Islet precursor cell (in vitro differentiated cells): Measurements from ENCODE around the gene CXCL1.
A peak's percentile ranks its signal among the peaks of the same experiment; 100 is the strongest.

ENCODE experiments used
- DNase-seq: peaks from one replicate; pipeline ENCODE4 v3.0.0-alpha.2; 2018

Gene CXCL1

DNA sequence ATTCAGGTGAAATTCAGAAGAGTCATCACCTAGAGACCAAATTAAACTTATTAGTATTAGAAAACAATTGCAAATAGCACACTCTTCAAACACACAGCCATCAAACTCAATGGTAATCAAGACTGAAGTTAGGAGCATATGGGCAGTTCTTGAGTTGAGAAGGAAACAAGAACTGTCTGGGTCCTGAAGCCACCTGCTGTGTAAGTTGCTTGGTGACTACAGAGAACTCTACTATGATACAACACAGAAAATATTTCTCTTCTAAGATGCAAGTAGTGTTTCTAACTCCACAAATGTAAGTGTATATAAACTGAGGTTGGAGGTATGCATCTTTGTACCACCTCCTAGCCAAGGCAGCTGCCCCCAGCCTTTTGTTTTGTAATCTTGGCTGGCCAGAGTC lies 16.4 kb upstream of the CXCL1 start:
- no peak for DNase-seq

DNA sequence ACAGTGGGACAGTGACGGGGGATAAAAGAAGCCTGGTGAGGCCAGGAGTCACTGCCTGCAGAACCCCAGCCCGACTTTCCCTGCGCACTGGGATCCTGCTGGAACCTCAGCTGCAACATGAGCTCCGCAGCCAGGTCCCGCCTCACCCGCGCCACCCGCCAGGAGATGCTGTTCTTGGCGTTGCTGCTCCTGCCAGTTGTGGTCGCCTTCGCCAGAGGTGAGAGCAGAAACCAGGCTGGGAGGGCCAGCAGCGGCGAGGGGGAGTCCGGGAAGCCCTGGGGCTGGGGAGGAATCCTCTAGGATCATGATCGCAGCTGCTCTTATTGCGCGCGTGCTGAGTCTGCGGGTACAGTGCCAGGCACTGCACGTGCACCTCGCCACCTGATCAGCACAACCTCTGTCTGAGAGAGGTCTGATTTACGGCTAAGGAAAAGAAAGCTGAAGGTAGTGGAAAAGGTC lies 15.9 kb upstream of the CXCL1 start, which contains the start of gene PF4V1:
TSS of gene PF4V1 (plus strand) at position 51 of the 459 bp plus-strand sequence. CDS start at position 118, 67 bp downstream.
- DNase-seq: peak; percentile 83

DNA sequence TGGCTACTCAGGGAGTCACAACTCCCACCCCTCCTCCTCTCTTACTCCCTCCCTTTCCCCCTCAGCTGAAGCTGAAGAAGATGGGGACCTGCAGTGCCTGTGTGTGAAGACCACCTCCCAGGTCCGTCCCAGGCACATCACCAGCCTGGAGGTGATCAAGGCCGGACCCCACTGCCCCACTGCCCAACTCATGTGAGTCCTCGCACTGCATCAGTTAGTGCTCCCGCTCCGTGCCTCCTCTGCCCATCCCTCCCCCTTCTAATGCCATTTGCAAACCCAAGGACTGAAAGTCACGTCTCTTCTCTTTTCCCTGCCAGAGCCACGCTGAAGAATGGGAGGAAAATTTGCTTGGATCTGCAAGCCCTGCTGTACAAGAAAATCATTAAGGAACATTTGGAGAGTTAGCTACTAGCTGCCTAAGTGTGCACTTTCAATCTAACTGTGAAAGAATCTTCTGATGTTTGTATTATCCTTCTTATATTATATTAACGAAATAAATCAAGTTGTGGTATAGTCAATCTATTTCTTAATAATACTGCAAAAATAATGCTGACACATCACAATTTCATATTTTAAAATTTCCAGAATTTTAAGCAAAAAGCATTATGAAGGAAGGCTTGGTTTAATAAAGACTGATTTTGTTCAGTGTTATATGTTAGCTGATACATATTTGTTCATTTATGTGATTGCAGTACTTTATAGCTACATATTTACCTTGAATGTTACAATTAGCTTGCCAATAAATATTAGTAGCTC lies 15.3 kb upstream of the CXCL1 start:
- DNase-seq: no peak

DNA sequence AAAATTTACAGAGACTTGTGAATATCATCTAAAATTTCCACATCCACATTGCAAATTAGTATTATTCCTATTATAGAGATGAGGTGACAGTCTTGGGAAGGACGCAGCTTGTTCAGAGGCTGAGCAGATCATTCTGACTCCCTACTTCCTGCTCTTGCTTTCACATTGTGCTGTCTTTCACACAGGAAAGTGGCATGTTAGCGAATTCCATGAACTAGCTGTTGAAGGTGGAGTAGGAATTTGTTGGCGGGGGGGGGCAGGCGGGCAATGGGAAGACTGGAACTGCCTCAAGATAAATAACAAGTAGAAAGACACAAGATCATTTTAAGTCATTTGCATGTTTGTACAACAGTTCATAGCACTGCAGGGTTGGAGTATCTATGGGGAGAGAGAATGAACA lies 13.8 kb upstream of the CXCL1 start:
- DNase-seq: no peak

DNA sequence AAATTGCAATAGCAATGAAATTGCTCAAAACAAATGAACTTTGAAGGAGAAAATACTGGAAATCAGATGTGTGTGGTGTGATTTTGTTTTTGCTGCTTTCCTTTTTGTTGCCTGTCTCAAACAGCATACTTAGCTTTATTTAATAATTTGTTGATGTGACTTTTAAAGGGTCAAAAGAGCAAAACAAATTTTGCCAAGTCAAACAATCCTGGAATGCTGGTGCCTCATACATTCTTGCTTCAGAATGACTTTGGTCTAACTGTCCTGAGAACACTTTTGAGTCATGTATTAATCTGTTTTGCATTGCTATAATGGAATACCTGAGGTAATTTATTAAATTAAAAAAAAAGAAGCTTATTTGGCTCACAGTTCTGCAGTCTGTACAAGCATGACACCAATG lies 12.7 kb upstream of the CXCL1 start:
- no peak for DNase-seq

DNA sequence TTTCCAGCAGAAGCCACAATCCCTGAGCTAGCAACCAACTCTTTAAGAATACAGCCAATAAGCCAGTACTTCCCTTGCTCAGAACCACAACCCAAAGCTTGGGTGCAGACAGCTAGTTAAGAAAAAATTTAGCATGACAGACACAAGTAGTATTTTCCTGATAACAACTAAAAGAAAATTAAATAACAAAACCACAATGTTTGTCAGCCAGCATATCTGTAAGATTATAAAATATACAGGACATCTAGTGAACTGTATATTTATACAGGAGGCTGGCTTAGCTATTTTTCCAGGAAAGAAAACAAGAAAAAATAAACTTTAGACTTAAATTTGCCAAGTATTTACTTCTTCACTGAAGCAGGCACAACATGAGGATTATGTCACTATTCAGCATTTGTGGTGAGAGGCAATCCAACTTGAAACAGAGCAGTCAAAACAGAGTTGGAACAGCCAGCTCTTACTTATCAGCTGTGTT lies 9.5 kb upstream of the CXCL1 start:
- no peak for DNase-seq

DNA sequence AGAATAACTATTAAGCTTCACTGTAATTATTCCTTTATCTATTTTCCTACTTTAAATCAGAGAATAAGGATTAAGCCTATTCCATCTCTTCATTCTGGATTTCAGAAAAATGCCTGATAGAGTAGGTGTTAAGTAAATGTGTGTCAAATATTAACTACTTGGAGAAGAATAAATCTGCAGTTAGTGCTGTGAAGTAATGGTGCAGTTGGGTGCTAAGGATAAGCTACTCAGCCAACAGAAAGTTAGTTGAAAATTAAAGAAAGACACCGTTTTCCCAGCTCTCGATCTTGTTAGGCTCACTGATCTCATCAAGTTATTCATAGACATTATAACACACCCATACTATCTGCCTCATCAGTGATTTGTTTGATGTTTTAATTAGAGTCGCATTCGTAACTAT lies 9.0 kb upstream of the CXCL1 start:
- no peak for DNase-seq

DNA sequence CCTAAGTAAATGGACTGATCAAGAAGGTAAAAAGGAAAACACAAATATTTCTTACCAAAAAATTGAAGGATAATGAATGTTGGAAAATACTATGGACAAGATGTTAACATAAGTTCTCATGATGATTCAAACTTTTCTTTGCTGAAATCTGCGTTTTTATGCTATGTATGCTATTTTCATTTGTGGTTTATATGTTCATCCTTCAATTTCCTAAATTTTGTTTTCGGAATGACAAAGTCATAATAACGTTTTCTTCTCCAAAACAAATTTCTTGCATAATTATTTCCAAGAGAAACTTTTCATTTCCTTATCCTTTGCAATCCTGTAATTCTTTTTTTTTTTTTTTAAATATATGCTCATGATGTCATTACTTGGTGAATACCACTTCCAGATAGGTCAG lies 8.3 kb upstream of the CXCL1 start:
- no peak for DNase-seq

DNA sequence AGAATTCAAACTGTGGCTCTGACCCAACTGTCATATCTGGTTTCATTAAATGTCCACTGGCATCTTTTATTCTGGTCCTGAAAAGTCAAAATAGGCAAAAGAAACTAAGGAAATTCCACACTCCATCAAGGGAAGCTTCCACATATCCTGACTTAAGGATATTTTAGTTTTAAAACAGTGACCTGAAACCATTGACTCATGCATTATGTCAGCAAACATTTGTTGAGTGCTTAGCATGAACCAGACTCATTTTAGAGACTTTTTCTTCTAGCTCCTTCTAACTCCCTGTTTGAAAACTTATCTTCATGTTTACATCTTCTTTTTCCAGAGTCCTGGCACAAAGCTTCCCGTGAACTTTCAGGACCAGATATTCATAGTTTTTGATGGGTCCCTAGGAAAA lies 6.9 kb upstream of the CXCL1 start:
- DNase-seq: no peak

DNA sequence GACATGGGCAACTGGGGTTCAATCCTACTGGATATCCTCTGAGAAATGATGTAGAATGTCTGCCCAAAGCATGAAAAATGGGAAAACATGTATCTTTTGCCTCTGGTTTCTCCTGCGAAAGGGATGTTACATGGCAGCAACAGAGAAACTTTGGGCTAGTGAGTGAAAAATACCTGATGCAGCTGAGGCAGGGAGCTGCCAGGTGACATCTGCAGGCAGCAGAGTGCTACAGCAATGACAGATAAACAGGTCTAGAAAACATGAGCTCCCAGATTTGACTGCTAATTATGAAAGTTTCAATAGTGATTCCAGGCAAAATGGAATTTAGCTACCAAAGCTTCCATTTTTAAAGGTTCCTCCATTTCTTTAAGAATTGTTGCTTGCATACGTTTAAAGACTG lies 4.8 kb upstream of the CXCL1 start:
- peak; percentile 60 for DNase-seq

DNA sequence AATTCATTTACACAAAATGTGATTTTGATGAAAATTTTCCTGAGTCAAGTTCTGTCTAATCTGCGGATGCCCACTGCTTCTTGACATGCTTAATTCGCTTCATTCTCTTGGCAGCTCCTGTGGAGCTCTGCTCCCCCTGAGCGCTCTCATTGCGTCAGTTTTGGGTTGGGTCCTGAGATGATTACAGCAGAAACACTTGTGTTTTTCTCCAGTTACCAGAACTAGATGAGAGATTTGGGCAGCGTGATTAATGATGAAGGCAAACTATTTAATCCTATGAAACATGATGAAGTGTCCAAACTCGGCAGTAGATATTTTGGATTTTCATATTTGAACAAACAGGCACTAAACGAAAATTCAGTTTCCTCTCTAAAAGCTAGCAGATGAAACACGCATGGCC lies 4.2 kb upstream of the CXCL1 start:
- no peak for DNase-seq

DNA sequence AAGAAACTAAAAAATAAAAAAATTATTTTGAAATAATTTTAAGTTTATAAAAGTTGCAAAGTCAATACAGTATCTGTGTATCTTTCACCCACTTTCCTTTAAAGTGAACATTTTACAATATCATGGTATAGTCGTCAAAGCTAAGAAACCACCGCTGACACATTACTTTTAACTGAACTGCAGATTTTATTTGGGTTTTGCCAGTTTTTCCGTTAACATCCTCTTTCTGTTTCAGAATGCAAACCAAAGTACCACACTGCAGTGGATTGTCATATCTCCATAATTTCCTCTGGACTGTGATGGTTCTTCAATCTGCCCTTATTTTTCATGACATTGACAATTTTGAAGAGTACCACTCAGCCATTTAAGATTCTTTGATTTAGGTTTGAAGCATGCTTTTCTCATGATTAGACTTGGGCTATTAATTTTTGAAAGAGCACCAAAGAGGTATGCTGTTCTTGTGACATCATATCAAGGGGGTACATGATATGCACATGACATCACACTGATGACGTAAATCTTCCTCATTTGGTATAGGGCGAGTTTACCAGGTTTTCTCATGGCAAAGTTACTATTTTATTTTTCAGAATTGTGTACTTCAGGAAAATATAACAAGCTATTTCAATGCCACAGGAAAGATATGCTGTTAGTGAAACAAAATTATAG lies 3.6 kb upstream of the CXCL1 start:
- no peak for DNase-seq

DNA sequence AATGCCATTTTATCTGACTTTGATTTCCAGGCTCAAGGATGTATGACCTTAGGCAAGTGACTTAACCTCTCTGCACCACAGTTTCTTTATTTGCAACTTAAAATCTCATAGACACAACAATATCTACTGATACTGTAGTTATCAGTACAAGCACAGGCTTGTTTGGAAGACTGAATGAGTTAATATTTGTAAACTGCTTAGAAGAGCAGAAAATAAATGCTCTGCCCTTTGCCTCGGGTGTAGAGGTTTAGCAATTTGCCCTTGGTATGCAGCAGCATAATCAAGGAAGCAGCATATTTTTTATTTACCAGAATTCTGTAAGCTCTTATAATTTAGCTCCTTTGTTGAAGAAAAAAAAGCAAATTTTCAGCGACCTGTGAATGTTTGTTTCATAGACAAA lies 2.9 kb upstream of the CXCL1 start:
- no peak for DNase-seq

DNA sequence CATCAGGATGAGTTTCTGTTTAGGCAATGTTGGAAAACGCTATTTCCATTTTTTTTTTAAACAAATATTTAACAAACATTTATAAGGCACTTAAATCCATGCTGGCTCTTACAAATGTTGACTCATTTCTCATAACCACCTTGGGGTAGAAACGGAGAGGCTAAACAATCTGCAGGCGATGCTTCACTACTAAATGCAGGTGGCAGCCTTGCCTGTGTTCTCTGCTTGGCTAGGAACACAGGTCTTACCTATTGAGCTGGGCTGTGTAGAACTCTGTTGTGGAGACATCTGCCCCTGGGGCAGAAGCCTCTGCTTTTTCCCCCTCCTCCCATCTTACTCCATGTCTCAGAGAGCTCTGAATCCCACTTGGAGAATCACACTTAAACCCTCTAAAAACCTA lies 1.4 kb upstream of the CXCL1 start:
- peak; percentile 77 for DNase-seq

DNA sequence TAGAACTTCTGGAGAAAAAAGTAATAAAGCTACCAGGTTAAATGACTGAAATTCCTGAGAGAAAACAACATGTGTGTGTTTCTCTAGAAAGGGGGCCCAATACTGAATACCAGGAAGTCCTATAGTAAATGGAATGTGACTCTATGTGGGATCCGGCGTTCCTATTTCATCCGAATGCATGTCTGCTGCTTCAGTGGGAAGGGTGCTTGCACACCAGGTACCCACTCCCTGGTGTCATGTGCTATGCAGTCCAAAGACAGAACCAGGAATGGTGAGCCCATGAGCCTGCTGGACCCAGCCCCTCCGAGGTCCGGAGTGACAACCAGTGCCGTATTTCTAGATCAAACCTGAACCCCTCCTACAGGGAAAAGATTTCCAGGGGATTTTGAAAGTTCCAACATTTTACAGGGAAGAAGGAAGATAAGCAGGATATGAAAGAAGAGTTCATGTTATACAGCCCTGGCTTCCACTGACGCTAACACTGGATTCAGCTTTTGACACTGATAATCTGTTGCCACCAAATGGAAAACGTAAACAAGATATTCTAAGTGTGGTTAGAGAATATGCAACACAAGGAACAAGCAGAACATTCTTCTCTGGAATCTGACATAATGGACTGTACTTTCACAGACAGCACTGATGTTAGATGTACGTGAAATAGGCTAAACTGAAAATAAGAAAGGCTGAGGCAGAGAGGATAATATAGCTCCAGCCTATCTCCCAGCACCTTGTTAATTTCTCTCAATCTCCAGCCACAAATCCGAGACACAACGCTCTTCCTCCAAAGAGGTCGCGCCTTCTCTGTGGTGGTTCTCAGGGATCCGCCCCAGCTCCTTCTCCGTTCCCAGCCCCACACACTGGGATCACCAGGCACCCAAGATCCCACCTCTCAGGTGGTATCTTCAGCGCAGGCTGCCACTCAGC lies 725 bp upstream of the CXCL1 start:
- peak; percentile 57 for DNase-seq

DNA sequence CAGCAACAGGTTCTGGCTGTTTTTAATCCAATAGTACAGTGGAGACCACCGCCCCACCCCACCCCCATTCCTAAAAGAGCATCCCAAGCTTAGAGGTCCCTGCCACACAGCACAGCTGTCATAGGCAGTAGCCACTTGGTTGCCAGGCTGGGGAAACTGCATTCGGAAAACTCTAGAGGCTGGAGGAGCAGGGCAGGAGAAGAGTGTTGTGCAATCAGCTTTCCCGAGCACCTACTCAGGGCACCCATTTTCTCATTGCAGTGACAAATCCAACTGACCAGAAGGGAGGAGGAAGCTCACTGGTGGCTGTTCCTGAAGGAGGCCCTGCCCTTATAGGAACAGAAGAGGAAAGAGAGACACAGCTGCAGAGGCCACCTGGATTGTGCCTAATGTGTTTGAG lies 1.1 kb downstream of the CXCL1 start:
- DNase-seq: no peak

DNA sequence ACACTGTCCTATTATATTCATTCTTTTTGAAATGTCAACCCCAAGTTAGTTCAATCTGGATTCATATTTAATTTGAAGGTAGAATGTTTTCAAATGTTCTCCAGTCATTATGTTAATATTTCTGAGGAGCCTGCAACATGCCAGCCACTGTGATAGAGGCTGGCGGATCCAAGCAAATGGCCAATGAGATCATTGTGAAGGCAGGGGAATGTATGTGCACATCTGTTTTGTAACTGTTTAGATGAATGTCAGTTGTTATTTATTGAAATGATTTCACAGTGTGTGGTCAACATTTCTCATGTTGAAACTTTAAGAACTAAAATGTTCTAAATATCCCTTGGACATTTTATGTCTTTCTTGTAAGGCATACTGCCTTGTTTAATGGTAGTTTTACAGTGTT lies 1.6 kb downstream of the CXCL1 start:
- no peak for DNase-seq

DNA sequence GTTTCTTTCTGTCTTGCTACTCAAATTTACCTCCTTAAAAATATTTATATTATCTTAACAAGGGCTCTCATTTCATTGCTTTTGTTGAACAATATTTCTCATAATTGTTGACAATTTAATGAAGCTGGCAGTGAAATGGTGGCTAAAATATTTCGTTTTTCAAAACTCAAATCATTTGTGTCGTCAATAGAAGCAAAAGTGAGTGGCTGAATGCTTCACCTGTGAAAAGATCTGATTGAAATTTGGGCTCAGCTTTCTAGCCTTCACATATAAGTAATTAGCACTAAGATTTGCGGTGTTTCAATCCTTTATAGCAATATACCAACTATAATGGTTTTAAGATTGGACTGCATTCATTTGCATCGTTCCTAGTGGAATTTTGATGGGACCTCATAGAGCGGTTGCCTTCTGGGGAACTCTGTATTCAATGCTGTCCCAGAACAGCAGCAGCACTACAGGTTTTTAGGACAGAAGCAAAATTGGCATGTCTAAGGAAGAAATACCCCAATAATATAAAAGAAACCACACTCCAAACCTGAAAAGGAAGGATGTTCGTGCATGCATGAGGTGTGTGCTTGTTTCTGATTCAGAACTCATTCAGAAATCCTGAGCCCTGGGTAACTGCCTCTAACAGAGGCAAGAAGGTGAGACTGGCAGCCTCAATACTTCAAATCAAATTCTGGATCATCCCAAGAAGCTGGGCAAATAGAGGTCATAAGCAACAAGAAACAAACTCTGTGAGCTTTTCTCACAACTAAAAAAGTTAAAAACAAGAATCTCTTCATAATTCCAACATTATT lies 2.5 kb downstream of the CXCL1 start:
- DNase-seq: no peak

DNA sequence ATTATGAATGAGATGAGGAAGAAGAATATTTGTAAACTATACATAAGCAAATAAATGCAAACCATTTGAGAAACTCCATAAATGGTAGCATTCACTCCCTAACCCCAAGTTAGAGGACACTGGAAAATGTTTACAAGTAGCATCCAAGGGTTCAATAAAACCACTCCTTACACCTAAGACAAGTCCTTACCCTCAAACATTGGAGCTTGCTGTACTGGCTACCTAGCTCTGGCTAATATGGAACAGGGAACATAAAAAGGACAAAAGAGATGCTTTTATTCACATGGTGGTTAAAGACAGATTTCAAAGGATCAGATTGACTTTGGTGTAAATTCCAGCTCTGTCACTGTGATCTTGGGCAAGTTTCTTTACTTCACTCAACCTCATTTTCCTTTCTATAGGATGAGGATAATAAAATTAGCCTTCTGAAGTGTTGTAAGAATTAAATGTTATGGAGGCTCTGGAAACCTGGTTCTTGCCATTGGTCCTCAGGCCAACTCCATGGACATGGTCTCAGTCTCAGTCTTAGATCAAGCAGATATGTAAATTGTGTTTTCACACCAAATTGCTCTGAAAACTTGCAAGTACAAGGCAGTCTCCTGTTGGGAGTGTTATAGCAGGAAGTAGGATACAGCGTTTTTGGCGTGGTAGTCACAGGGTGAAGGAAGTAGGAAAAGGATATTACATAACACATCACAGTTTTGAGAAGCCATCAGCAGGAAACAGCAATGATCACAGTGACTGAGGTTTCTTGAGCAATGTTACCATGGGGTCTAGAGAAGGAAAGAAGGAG lies 3.3 kb downstream of the CXCL1 start:
- DNase-seq: no peak

DNA sequence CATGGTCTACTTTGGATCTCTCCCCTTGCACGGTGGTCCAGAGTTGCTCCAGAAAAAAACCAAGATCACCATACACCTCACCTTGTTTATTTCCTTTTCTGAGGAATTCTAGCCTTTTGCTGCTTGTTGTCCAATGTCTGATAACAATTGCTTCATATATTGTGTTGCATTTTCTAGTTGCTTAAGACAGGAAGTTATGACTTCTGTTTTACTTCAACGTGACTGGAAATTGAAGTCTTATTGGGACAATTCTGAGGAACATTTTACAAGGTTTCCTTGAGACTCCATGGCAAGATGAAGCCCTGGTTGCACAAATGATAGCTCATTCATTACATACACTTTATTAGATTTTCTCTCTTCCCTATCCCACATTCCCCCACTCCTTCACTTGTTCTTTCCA lies 5.2 kb downstream of the CXCL1 start:
- no peak for DNase-seq

DNA sequence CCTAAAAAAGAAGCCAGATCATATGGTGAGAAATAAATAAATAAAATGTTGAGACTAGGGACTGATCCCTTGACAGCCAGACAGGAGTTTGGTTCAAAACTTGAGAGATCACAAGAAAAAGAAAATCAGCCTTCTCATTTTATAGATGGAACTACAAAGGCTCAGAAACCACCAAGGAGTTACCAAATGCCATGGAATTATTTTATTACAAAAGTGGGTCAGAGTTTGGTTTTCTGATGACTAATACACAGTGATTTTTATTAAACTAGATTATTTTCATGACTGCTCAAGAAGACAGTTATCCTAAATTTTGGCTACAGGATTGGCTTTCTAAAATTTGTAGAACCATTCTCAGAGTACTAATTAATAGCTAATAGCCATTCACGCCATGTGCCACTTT lies 6.2 kb downstream of the CXCL1 start:
- no peak for DNase-seq

DNA sequence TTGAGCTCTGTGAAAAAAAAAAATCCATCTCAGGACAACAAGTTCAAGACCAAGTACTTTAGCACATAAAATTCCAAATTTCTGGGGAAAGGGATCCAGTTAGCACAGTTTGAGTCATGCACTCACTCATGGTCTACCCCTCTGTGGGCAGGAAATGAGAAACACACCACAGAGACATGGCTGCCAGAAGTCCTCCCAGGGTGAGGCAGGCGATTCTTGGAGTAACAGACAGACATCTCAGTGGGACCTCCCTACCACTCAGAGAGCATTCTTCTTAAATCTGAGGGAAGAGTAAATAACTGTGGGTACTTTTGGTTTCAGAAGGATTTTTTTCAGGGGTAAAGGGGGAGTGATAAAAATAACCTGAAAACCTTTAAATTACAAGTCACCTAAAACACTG lies 14.1 kb downstream of the CXCL1 start:
- DNase-seq: no peak
